ENCODE results near the gene MLC1. TPM values are rescaled to one million over a fixed set of nuclear protein-coding genes. Genes with fewer than 3 reads are reported as not detected.

The MLC1 gene
- total and polyA plus RNA-seq, 2 of the 4 experiments (the other 2 are of a cell fraction): 0.10 TPM; not detected in 1

GRCh38 chr22:50035131-50035881 is 49.9 kb downstream of the MLC1 start:
- H3K9me1 ChIP-seq (ENCODE audit: insufficient read depth, low read length): no peaks in the 10 kb centered on the region
- no peak overlapping the region for H3K18ac ChIP-seq (ENCODE audit: low read depth, low read length)
- H2AK9ac ChIP-seq (replicated peaks; ENCODE audit: low read depth, low read length, poor library complexity): peak overlapping the region; percentile 50
- H3K9ac ChIP-seq (ENCODE audit: low read depth, low read length): no peak overlapping the region
- no peak overlapping the region for H3K27ac ChIP-seq (ENCODE audit: insufficient read depth, low read length)
- intact Hi-C loops (cut with micrococcal nuclease) (no loop called here), in situ Hi-C loops (cut with MboI; ENCODE audit: low sequenced_read_pairs) (no loop called here), dilution Hi-C loops (cut with HindIII; ENCODE audit: low sequenced_read_pairs, unreplicated experiment) (no loop called here)
- no TSS peak for BruUV-seq (replicated peaks)
- H3K4me2 ChIP-seq (ENCODE audit: low read depth, low read length): no peak overlapping the region
- no peak overlapping the region for H4K5ac ChIP-seq (ENCODE audit: low read depth, low read length)
- H3K4me3 ChIP-seq (ENCODE audit: insufficient read depth, low read depth, low read length): no peak overlapping the region
- H2BK120ac ChIP-seq (ENCODE audit: low read depth, low read length): no peak overlapping the region
- H2AK5ac ChIP-seq (ENCODE audit: low read depth, low read length): no peak overlapping the region
- WGBS, 2 experiments (ENCODE audit: extremely low coverage in 2 of 2, insufficient read length in 1 of 2): 90% methylated on average over 4 of the region's 24 CpGs; no CpG with 5 or more reads in 1 of the 2 experiments
- DNase-seq: no peak
- POLR2A ChIA-PET (ENCODE audit: unreplicated experiment): no interaction called here
- H3K79me1 ChIP-seq (ENCODE audit: low read depth in 1 of 2, low read length in 2 of 2): no peaks in the 10 kb centered on the region
- H3K14ac ChIP-seq (replicated peaks; ENCODE audit: low read depth, low read length): no peak overlapping the region
- TF ChIP-seq RFX5 (IDR thresholded peaks at IDR 0.05; ENCODE audit: low read depth, low read length) (no peak), MAZ (IDR thresholded peaks at IDR 0.05; ENCODE audit: borderline replicate concordance, low read depth, low read length) (no peak), RAD21 (IDR thresholded peaks at IDR 0.05; ENCODE audit: low read length) (no peak), CEBPB (IDR thresholded peaks at IDR 0.05; ENCODE audit: low read depth, low read length) (no peak), ELK1 (IDR thresholded peaks at IDR 0.05; ENCODE audit: borderline replicate concordance, low read depth, low read length) (no peak), MAFK (IDR thresholded peaks at IDR 0.05; ENCODE audit: low read depth, low read length) (no peak), SMC3 (IDR thresholded peaks at IDR 0.05; ENCODE audit: low read depth, low read length) (no peak), RCOR1 (IDR thresholded peaks at IDR 0.05; ENCODE audit: insufficient replicate concordance, low read length) (no peak), MXI1 (IDR thresholded peaks at IDR 0.05; ENCODE audit: borderline replicate concordance, low read depth, low read length) (no peak)
- H3K4me1 ChIP-seq (ENCODE audit: control insufficient read depth, insufficient read depth, low read length): no peaks in the 10 kb centered on the region
- no peak overlapping the region for H2BK20ac ChIP-seq (ENCODE audit: low read depth, low read length)
- no peak overlapping the region for H2AFZ ChIP-seq (replicated peaks; ENCODE audit: low read length, poor library complexity)
- H3K27me3 ChIP-seq (ENCODE audit: control insufficient read depth, insufficient read depth, low read length): peaks cover 17% of the 10 kb centered on the region
- no peaks in the 10 kb centered on the region for H4K20me1 ChIP-seq (ENCODE audit: insufficient read depth, low read length)
- no peaks in the 10 kb centered on the region for H3K36me3 ChIP-seq (ENCODE audit: control insufficient read depth, insufficient read depth, low read length)
- H4K8ac ChIP-seq (ENCODE audit: low read depth in 2 of 2, low read length in 2 of 2): no peak overlapping the region
- CTCF ChIA-PET: no interaction called here
- H3K9me3 ChIP-seq (ENCODE audit: control insufficient read depth, insufficient read depth, low read length): peaks cover 10% of the 10 kb centered on the region
- H2BK15ac ChIP-seq (ENCODE audit: low read depth, low read length): no peak overlapping the region
- no peak overlapping the region for H3K56ac ChIP-seq (ENCODE audit: extremely low read depth, insufficient read depth, low read length)
- no peak overlapping the region for H3K23ac ChIP-seq (ENCODE audit: low read depth, low read length)
- no peak overlapping the region for H3K4ac ChIP-seq (ENCODE audit: low read depth, low read length)
- H2BK5ac ChIP-seq (ENCODE audit: low read depth, low read length, poor library complexity, severe bottlenecking): no peak overlapping the region
- ATAC-seq (ENCODE audit: low read depth): no peak
- no peak overlapping the region for H4K91ac ChIP-seq (ENCODE audit: insufficient read depth, low read depth, low read length)
